K562 (cell line): Measurements from ENCODE around the gene LRRC3B.

Experiments used
- EZH2 ChIP-seq: IDR thresholded peaks from 2 replicates; pipeline ENCODE4 v1.6.1; 2012; ENCODE audit warnings: low read depth, mild to moderate bottlenecking, inconsistent platforms, low read length, borderline replicate concordance
- GTF2F1 ChIP-seq: IDR thresholded peaks from 2 replicates; pipeline ENCODE4 v1.6.1; 2011; ENCODE audit warnings: low read depth, low read length, improper control_type of control experiment
- MYC ChIP-seq, 2 experiments: fragments of 250-450 bp in 1 of 2; sonication (Bioruptor Pico) in 1 of 2; IDR thresholded peaks; 2 replicates each; pipeline versions ENCODE4 v1.5.1 to v1.6.1; 2012 to 2021; ENCODE audit warnings: low read depth in 2 of 2, borderline replicate concordance in 1 of 2, improper control_type of control experiment in 1 of 2, low read length in 1 of 2, mild to moderate bottlenecking in 1 of 2, moderate library complexity in 1 of 2
- NRF1 ChIP-seq, 2 experiments: fragments of 450-650 bp; IDR thresholded peaks in 1 of 2; conservative IDR thresholded peaks in 1 of 2; 2 replicates each; pipeline ENCODE4 v1.6.1; 2014; ENCODE audit warnings: mild to moderate bottlenecking in 2 of 2
- POLR2AphosphoS5 ChIP-seq: IDR thresholded peaks from 2 replicates; pipeline ENCODE4 v1.6.1; 2011; ENCODE audit warnings: mild to moderate bottlenecking, low read depth, low read length, moderate library complexity; ENCODE audit not compliant: control insufficient read depth, insufficient read depth
- RBM15 ChIP-seq: fragments of 200-400 bp; formaldehyde crosslinking; IDR thresholded peaks from 2 replicates; pipeline ENCODE4 v1.6.1; 2018; ENCODE audit warnings: mild to moderate bottlenecking, low read length, moderate library complexity; ENCODE audit not compliant: insufficient read depth
- RCOR1 ChIP-seq, 2 experiments: IDR thresholded peaks; 2 replicates each; pipeline ENCODE4 v1.6.1; 2012; ENCODE audit warnings: low read depth in 2 of 2, low read length in 2 of 2, borderline replicate concordance in 1 of 2, improper control_type of control experiment in 1 of 2
- SMARCA5 ChIP-seq: fragments of 450-650 bp; IDR thresholded peaks from 2 replicates; pipeline ENCODE4 v1.6.1; 2016
- TEAD1 ChIP-seq, 2 experiments: fragments of 450-650 bp in 1 of 2; sonication (generic) in 1 of 2; formaldehyde crosslinking; IDR thresholded peaks; 2 replicates each; pipeline versions ENCODE4 v1.4.0 to v1.8.0; 2020 to 2022; ENCODE audit warnings: mild to moderate bottlenecking in 2 of 2, missing genetic modification reagents in 1 of 2
- TFAM ChIP-seq: fragments of 250-450 bp; sonication (Bioruptor Pico); conservative IDR thresholded peaks from 2 replicates; pipeline ENCODE4 v1.5.0; 2021; ENCODE audit warnings: mild to moderate bottlenecking, moderate library complexity
- ZBTB8A ChIP-seq: fragments of 450-650 bp; IDR thresholded peaks from 2 replicates; pipeline ENCODE4 v1.6.1; 2018; ENCODE audit warnings: mild to moderate bottlenecking, moderate library complexity; ENCODE audit not compliant: partially characterized antibody
- ZC3H4 ChIP-seq: sonication (generic); formaldehyde crosslinking; IDR thresholded peaks from 2 replicates; pipeline ENCODE4 v1.9.0; 2021; ENCODE audit warnings: missing genetic modification reagents, borderline replicate concordance
- ZNF140 ChIP-seq: fragments of 250-450 bp; sonication (Bioruptor Pico); IDR thresholded peaks from 2 replicates; pipeline ENCODE4 v1.8.0; 2021; ENCODE audit warnings: moderate library complexity, mild to moderate bottlenecking, inconsistent platforms
- TF ChIP-seq, protein P1 (sequence below), 2 experiments: fragments of 450-650 bp; formaldehyde crosslinking in 1 of 2; IDR thresholded peaks; 2 replicates each; pipeline versions ENCODE4 v1.4.0 to v1.6.1; 2014 to 2020; ENCODE audit warnings: mild to moderate bottlenecking in 2 of 2, borderline replicate concordance in 1 of 2, low read depth in 1 of 2

GRCh38 chr3:26622621-26623418, at the start of gene LRRC3B:
- TF ChIP-seq POLR2AphosphoS5 = no peak
- no peak for TF ChIP-seq TFAM (CRISPR knock-in tag)
- no peak for TF ChIP-seq ZC3H4 (CRISPR knock-in tag)
- no peak for TF ChIP-seq EZH2
- TF ChIP-seq, protein P1, sequence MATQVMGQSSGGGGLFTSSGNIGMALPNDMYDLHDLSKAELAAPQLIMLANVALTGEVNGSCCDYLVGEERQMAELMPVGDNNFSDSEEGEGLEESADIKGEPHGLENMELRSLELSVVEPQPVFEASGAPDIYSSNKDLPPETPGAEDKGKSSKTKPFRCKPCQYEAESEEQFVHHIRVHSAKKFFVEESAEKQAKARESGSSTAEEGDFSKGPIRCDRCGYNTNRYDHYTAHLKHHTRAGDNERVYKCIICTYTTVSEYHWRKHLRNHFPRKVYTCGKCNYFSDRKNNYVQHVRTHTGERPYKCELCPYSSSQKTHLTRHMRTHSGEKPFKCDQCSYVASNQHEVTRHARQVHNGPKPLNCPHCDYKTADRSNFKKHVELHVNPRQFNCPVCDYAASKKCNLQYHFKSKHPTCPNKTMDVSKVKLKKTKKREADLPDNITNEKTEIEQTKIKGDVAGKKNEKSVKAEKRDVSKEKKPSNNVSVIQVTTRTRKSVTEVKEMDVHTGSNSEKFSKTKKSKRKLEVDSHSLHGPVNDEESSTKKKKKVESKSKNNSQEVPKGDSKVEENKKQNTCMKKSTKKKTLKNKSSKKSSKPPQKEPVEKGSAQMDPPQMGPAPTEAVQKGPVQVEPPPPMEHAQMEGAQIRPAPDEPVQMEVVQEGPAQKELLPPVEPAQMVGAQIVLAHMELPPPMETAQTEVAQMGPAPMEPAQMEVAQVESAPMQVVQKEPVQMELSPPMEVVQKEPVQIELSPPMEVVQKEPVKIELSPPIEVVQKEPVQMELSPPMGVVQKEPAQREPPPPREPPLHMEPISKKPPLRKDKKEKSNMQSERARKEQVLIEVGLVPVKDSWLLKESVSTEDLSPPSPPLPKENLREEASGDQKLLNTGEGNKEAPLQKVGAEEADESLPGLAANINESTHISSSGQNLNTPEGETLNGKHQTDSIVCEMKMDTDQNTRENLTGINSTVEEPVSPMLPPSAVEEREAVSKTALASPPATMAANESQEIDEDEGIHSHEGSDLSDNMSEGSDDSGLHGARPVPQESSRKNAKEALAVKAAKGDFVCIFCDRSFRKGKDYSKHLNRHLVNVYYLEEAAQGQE (IDR thresholded peaks at IDR 0.05; ENCODE audit: borderline replicate concordance) = no peak
- TF ChIP-seq, protein P1 (CRISPR knock-in tag; IDR thresholded peaks at IDR 0.05; ENCODE audit: low read depth) = no peak
- no peak for TF ChIP-seq GTF2F1
- TF ChIP-seq MYC (IDR thresholded peaks at IDR 0.05; ENCODE audit: low read depth, low read length) = no peak
- no peak for TF ChIP-seq MYC (CRISPR knock-in tag; IDR thresholded peaks at IDR 0.05; ENCODE audit: borderline replicate concordance, low read depth)
- no peak for TF ChIP-seq RCOR1 (IDR thresholded peaks at IDR 0.05; ENCODE audit: borderline replicate concordance in 1 of 2, low read depth in 2 of 2, low read length in 2 of 2)
- TF ChIP-seq NRF1 (conservative IDR thresholded peaks at IDR 0.05 in 1 of 2, IDR thresholded peaks at IDR 0.05 in 1 of 2) = no peak
- TF ChIP-seq ZBTB8A = no peak
- no peak for TF ChIP-seq SMARCA5
- TF ChIP-seq RBM15 = no peak
- TF ChIP-seq ZNF140 (CRISPR knock-in tag) = no peak
- no peak for TF ChIP-seq TEAD1 (CRISPR knock-in tag; IDR thresholded peaks at IDR 0.05)
